Stimulated activated CD4-positive, alpha-beta T cell treated with anti-CD3 and anti-CD28 coated beads, Interleukin-15, amount 100 ng/mL, for 48 hours (primary cell): Measurements from ENCODE around the gene IGFN1.
"Not testable (repeated sequence)": the region's sequence is repeated elsewhere in the genome, so short reads cannot be mapped to it uniquely, and the experiment has no call there.

ENCODE experiments used
- DNase-seq, 2 donors: peaks; one replicate each; pipeline ENCODE4 v3.0.0-alpha.2; 2020; ENCODE audit warnings: low read depth in 2 of 2

Gene IGFN1

DNA sequence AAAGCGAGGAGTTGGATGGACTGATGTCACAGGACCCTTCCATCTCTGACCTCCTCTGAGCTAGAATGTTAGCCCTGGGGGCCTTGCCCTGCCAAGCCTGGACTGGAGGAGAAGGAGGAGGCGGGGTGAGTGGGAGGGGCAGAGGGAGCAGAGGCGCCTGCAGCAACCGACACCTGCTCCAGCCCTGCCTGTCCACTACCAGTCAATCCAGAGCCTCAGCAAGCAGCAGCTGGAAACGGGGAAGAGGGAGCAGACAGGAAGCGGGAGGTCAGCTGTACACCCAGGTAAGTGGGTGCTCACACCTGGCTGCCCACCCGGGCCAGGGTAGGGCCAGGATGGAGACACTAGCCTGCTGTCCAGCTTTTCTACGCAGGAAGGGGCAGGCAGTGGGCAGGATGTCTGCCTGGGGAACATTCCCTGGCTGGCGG lies at the start of gene IGFN1:
IGFN1 (plus strand) TSS at position 201 of the 428 bp plus-strand sequence. CDS start 2,470 bp downstream, outside the sequence.
- no peak for DNase-seq

DNA sequence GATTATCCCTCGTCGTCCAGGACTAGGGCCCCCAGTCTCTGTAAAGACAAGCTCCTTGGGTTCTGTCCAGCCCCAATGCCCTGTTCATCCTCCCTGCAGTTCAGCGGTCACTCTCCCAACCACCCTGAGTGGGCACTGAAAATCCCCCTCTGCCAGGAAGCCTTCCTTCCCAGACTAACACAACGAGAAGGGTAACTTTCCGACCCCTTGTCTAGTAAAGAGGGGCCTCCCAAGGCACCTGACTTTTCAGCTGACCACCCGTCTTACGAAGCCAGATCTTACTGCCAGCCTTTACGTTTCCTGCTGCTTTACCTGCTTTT lies 49.7 kb upstream of the IGFN1 start:
- no peak for DNase-seq

DNA sequence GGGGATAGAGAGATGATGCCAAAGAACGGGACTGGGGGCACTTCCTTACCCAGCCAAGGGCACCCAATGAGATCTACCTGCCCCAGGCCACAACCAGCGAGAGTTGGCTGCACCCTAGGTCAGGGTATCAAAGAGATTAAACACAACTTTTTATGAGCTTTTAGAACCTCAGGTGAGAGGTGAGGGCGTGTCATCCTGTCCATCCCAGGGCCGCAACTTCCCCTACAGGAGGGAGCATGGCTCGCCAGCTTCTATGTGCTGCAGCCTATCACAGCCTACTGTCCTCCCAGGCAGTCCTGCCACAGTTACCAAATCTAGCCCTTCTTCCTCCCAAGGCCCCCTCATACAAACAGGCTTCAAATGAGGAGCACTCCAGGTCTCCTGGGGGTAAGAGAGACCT lies 49.2 kb upstream of the IGFN1 start:
- no peak for DNase-seq

DNA sequence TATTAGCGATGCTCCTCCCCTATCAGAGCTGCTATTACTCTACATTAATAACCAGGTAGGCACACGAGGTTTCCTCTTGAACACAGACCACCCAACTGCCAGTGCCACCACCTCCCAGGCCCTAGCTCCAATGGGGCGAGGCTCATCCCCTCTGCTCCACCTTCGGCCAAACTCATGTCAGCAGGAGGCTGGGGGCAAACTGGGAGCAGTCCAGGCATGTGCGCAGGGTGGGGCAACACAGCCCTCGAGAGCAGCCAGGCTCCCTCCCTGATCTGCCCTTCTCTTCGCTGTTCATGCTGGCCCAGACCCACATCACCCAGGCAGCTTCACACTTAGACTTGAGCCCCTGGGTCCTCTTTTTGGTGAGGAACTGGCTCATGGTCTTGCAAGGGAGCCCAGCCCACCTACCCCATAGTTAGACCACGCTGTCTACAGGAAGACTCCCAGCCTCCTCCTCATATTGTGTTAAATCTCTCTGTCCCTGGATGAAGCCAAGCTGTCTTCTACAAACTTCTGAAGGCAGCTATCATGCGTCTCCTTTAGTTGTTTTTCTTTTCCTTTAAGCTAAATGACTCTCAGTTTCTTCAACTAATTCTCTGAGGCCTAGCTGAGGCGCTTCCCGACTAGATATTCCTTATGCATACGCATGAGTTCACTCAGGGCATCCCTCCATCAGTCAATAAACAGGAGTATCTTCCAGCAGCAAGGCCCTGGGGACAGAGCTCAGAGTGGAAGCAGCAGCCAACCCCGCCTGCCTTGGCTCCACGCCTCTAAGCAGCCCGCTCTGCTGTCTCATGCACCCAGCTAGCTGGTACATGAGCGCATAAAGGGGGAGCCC lies 48.4 kb upstream of the IGFN1 start:
- no peak for DNase-seq

DNA sequence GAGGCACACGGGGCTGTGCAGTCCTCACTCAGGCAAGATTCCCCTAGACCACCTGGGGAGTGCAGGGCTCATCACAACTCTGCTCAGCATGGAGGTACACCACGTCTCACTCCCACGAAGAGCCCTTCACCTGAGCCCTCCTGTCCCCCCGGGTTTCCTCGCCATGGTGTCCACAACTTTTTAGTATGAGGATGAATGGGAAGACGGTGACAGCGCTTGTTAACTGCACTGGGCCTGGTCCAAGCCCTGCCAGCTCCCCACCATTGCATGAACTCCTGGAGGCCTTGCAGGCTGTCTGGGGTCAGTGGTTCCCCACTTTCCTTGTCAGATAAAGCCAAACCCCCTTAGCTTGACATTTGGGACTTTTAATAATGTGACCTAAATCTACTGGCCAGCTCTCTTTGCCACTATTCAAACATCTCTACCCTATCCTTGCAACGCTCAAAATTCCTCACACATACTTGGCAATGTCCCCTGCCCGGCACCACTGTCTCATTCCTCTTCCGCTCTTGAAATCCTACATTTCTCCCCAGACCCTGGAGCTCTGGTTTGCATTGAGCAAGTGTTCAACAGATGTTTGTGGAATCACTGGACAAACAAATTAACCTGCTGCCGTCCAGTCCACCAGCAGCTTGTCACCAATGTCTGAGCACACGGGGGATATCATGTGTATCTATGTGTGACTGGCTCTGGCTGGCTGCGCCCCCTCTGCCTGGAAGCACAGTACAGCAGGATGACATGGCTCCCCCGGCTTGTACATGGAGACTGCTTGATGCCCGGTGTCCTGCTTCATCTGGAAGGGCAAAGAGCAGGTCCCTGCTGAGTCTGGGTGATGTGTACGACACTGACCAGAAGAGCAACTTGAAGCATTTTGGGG lies 47.5 kb upstream of the IGFN1 start:
- no peak for DNase-seq

DNA sequence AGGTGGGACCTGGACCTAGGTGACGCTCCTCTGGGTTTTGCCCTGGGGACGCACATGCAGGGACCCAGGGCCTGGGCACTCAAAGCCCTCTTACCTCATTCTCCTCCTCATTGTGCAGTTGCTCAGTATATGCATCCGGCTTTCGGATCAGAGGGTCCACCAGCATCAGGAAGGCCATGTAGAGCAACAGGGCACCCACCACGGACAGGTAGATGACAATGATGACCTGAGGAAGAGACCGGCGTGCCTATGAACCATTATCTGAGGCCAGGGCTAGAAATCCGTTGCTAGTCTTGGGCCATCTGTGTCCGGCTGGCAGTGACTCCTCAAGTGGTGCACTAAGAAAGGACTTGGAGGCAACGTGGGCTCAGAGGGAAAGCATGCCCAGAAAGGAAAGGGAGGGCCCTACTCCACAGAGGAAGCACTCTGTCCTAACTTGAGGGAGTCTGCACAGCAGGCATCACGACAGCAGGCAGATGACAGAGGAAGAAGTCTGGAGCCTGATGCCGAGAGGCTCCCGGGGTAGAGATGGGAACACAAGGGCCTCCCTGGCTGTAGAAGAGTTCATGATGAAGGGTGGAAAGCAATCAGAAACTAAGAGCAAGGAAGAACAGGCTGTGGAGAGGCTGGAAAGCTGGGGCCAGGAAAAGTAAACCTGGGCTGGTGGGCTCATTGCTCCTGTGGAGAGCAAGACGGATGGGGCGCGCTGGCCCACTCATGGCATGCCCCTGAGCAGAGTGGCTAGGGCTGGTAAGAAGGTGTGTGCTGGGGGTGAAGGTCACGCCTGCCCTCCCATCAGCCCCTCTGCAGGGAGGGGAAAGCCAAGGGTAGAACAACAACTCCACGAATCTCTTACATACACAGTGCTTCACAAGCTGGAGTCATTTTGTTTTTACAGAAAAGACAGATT lies 46.6 kb upstream of the IGFN1 start:
- no peak for DNase-seq

DNA sequence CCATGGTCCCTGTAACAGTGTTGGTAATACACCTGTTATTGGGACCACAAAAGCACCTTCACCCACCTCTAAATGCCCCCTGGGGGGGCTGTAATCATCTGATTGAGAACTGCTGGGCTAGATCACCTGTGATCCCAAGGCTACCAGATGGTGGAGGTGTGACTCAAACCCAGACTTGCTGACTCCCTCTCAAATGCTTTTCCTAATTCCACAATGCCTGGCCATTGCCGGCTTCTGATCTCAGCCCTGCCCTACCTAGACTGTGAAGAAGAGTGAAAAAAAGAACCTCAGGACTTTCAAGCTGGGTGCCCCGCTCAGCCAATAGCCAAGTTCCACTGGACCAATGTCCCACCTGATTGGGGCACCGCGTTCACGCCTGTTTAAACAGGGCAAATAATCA lies 45.9 kb upstream of the IGFN1 start:
- no peak for DNase-seq

DNA sequence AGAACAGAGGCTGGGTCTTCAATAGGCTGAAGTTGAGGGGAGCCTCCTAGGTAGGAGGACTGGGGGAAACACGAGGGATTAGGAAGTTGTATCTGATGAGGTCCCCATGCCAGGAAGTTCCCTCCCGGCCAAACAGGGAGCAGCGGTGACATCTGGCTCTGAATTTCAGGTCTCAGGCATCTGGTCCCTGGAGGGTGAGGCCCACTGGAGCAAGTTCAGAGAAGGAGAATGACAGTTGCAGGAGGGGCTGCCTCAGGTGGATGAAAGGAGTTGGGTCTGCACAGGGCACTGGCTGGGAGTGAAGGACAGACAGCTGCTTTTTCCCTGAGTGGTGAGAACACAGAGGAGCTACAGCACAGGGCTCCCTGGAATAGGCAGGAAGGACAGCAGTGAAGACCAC lies 45.5 kb upstream of the IGFN1 start:
- no peak for DNase-seq

DNA sequence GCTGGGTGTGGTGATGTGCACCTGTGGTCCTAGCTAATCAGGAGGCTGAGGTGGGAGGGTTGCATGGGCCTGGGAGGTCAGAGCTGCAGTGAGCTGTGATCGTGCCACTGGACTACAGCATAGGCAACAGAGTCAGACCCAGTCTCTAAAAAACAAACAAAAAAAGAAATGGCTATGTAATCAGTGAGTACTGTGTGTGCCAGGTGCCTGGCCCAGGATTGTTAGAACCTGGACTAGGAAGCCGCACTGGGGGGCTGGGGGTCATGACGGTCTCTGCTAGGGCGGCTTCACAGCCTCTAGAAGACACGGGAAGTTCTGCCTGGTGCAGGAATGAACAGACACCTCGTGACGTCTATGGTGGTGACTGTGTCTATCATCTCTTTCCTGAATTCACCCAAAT lies 44.8 kb upstream of the IGFN1 start:
- no peak for DNase-seq

DNA sequence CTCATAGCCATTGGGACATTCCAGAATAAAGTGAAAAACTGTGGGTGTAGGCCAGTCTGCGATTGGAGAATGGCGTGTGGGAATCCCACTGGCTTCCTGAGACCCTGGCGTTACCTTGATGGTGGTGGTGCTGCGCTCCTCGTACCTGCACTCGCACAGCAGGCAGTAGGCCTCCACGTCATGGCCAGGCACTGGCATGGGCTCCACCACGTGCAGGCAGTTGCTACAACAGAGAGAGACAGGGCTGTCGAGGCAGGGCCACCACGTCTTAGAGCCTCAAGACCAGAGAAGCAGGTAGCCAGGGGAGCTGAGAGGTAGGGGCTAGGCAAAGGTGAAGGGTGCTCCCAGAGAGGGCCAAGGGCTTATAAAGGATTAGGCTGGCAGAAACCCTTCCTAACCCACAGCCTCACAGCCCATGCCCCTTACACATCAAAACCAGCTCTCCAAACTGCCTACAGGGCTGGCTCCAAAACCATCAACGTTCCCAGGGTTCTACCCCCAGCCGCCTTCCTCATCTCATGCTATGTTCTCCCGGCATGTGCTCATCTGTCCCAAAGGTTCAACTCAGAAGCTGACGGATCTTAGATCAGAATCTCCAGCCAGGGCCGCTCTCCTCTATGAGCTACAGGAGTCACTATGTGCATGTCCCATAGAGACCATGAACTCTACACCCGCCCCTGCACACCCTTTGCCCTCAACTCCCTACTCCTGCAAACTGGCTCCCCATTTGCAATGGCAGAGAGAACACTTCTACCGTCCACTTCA lies 43.8 kb upstream of the IGFN1 start:
- DNase-seq = no peak

DNA sequence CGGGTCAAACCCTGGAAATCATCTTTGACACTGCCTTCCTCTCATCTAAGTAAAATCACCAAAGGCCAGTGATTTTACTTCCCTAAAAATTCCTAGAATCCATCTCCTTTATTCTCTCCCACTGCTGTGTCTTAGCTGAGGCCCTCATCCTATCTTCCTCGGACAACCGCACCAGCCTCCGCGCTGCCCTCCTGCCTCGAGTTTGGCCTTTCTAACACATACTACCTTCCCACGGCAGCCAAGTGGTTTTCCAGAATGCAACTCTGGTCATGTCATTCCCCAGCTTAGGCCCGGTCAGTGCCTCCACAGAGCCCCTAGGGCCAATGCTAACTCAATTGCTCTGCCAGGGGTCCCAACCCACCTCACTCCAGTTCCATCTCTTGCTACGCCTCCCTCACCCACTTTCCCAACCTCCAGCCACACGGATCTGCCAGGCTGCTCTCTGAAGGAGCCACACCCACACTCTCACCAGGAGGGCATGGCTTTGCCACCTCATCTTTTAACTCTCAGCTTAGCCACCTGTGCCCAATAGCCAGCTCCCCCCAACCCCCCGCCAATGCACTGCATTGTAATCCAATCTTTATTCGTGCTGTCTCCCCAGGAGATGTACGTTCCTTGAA lies 43.1 kb upstream of the IGFN1 start:
- no peak for DNase-seq

DNA sequence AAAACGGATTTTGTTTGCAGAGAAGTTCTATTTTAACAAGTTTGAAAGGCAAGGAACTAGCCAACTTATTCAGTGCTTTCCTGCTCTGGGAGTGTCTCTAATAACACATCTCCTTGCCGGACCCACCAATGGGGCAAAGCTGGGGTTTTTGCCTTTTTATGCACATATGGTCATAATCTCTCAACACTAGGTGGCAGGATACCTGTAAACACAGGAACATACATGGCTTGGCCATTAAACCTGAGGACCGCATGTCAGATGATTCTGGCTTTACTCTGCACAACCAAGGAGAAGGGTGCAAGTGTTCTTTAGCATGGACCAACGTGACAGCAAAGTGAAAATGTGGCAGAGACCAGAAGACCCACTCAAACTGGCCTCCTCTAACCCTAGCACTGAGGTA lies 41.2 kb upstream of the IGFN1 start:
- DNase-seq = no peak

DNA sequence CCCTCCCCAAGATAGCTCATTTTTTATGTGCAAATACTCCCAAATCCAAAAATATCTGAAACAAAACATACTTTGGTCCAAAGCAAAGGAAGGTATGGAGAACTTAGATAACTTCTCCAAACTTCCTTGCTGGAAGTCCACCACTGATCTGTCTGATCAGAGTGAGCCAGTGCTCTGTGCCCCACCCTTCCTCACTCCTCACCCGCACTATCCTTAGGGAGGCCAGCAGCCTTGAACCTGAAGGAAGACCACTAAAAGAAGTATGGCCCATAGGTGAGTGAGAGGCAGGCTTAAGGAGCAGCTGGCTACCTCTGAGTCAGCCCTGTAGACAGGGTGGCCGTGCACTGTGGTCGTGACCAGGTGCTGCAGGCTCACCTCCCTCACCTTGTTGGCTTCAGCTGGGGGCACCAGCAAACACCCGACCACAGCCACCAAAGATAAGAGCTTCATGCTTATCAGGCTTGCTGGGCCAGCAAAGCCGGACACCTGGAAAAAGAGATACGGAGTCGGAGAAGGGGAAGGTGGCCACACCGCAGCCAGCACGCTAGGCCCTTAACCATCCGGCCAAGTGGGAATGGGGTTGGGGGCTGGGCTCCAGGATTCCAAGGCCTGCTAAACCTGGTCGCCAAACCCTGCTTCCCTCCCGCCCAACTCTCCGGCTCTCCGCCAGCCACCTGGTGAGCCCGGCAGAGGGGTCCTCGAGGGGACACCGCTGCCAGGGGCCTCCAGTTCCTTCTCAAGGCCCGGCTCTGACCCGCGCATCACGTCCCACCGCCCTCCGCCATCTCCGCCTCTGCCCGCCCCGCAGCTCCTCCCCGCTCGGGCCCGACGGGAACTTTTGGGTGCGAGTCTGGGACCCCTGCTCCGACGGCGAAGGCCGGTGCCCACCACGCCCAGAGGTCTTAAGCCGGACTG lies 36.9 kb upstream of the IGFN1 start:
- no peak for DNase-seq

DNA sequence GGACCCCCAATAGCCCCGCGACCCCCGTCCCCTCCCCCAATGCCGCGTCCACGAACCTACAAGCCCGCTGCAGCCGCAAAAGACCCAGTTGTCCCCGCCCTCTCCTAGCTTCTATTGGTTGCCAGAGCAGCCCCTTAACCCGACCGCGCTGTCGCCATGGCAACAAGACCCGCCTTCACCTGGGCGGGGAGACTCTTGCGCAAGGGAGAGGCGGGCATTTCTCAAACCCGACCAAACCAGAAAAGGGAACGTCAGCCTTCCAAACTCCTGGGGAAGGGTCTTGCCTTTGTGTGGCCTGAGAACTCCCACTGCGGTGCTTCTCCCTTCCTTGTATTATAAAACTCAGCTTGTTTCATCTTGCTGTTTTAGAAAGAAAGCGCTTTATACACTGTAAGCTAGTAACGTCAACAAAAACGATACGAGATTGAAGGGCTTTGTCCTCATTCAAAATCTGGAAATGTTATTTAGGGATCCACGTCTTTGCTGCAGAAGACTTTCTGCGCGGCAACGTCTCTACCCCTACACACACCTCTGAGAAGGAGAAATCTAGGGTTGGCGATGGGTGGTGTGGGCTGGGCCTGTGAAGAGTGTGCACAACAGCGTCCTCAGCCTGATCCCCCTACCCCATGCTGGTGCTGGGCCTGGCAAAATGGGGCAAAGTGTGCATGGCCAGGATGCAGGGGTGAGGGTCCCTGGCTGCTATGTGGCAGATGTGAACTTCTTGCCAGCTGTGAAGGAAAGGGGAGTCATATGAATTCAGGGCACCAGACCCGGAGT lies 36.0 kb upstream of the IGFN1 start, which contains the start of gene TMEM9:
TMEM9 (minus strand) TSS at position 86 of the 777 bp plus-strand sequence. CDS start 551 bp downstream, outside the sequence.
- peak; percentile 95 to 97 for DNase-seq

DNA sequence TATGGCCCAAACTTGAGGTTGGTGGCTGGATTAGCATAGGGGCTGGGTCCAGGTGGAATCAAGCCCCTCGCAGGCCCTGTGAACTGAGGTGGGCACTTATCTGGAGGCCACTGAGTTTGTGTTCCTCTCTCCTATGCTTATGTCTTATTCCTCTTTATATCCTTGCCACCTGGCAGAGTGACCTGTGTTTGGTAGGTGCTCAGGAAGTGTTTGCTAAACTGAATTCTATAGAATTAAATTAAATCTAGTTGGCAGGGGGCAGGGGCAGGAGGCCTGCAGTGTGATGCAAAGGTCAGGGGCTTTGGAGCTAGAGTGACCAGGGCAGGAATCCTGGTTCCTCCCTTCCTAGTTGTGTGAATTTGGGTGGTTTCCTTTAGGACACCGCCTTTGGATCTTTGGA lies 35.3 kb upstream of the IGFN1 start:
- no peak for DNase-seq

DNA sequence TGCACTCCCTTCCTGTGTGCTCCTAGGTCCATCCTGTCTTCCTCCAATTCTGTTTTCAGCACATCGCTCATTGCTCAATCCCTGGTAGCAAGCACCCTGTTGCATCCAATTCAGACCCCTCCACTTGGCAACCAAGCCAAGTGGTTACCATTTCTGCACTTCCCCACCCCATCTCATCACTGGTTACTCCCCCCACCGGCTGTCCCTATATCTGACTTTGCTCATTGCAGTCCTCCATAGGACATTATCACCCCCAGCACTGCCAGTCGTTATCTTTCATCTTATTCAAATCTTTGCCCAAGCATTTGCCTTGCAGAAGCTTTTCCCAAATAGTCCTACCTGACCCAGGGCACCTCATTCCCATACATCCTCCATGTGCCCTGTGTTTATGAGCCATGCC lies 34.3 kb upstream of the IGFN1 start:
- DNase-seq = no peak

DNA sequence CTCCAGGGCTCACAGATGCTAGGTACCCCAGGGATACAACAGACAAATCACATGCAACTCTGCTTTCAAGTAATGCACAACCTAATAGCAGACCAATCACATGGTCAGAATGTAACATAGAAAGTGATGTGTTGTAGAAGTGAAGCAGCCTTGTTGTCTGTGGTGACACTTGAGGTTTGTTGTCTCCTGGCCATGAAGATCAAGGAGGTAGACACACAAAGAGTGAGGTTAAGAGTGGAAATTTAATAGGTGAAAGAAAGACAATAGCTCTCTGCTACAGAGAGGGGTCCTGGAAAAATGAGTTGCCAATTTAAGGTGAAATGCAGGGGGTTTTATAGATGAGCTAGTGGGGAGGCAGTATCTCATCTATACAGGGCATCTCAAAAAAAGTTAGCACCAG lies 33.8 kb upstream of the IGFN1 start:
- no peak for DNase-seq

DNA sequence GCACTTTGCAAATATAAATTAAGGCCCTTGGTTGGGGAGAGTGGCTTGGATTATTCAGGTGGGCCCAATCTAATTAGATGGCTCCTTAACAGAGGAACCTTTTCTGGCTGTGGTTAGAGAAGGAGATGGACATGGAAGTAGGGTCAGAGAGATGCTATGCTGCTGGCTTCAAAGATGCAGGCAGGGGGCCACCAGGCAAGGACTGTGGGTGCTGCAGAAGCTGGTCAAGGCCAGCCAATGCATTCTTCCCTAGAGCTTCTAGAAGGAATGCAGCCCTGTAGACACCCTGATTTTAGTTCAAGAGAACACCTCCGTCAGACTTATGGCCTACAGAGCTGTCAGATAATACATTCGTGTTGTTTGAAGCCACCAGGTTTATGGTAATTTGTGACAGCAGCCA lies 32.7 kb upstream of the IGFN1 start:
- no peak for DNase-seq

DNA sequence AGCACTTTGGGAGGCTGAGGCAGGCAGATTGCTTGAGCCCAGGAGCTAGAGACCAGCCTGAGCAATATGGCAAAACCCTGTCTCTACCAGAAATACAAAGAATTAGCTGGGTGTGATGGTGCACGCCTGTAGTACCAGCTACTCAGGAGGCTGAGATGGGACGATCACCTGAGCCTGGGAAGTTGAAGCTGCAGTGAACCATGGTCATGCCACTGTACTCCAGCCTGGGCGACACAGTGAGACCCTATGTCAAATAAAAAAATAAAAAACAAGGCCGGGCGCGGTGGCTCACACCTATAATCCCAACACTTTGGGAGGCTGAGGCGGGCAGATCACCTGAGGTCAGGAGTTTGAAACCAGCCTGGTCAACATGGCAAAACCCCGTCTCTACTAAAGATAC lies 27.6 kb upstream of the IGFN1 start:
- not testable (repeated sequence) for DNase-seq
